ENCODE measurements around the gene TBCK.

The TBCK gene

GRCh38 chr4:106315968-106316772, at the start of gene TBCK, which contains the start of gene AIMP1:
TBCK (minus strand) TSS chr4:106316209; CDS start chr4:106308960, 7,249 bp downstream.
AIMP1 (plus strand) TSS chr4:106316550; CDS start chr4:106325010, 8,460 bp downstream.
- Histone ChIP-seq H3K36me3 (replicated peaks) (no peaks in the 10 kb centered on the region), H3K27me3 (replicated peaks) (no peaks in the 10 kb centered on the region), H3K4me3 (ENCODE audit: low read depth, low read length) (peak within 1 kb of the TSS; percentile 79), H3K27ac (peak within 1 kb of the TSS; percentile 98)
- in situ Hi-C loops (cut with HindIII; ENCODE audit: low pct_ligation_motif_present, low sequenced_read_pairs): no loop called here
- DNase-seq: peak; percentile 91
- TF ChIP-seq, protein P1, sequence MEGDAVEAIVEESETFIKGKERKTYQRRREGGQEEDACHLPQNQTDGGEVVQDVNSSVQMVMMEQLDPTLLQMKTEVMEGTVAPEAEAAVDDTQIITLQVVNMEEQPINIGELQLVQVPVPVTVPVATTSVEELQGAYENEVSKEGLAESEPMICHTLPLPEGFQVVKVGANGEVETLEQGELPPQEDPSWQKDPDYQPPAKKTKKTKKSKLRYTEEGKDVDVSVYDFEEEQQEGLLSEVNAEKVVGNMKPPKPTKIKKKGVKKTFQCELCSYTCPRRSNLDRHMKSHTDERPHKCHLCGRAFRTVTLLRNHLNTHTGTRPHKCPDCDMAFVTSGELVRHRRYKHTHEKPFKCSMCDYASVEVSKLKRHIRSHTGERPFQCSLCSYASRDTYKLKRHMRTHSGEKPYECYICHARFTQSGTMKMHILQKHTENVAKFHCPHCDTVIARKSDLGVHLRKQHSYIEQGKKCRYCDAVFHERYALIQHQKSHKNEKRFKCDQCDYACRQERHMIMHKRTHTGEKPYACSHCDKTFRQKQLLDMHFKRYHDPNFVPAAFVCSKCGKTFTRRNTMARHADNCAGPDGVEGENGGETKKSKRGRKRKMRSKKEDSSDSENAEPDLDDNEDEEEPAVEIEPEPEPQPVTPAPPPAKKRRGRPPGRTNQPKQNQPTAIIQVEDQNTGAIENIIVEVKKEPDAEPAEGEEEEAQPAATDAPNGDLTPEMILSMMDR (IDR thresholded peaks at IDR 0.05; ENCODE audit: low read depth, low read length, missing control alignments): no peak

- Histone ChIP-seq H3K4me3 (ENCODE audit: low read depth, low read length) (no peak overlapping the region), H3K36me3 (replicated peaks) (no peaks in the 10 kb centered on the region), H3K27me3 (replicated peaks) (no peaks in the 10 kb centered on the region), H3K27ac (peak overlapping the region; percentile 34)
- peak; percentile 83 for DNase-seq
- TF ChIP-seq, protein P1 (IDR thresholded peaks at IDR 0.05; ENCODE audit: low read depth, low read length, missing control alignments): no peak
- in situ Hi-C loops (cut with HindIII; ENCODE audit: low pct_ligation_motif_present, low sequenced_read_pairs): no loop called here
Observed at GRCh38 chr4:106365613-106366012, 49.6 kb upstream of the TBCK start.

- no peak overlapping the region for H3K4me3 ChIP-seq (ENCODE audit: low read depth, low read length)
- in situ Hi-C loops (cut with HindIII; ENCODE audit: low pct_ligation_motif_present, low sequenced_read_pairs): no loop called here
- H3K36me3 ChIP-seq (replicated peaks): no peaks in the 10 kb centered on the region
- no peaks in the 10 kb centered on the region for H3K27me3 ChIP-seq (replicated peaks)
- TF ChIP-seq, protein P1 (IDR thresholded peaks at IDR 0.05; ENCODE audit: low read depth, low read length, missing control alignments): no peak
- DNase-seq: no peak
- no peak overlapping the region for H3K27ac ChIP-seq
Observed at GRCh38 chr4:106364282-106364681, 48.3 kb upstream of the TBCK start.

DNA sequence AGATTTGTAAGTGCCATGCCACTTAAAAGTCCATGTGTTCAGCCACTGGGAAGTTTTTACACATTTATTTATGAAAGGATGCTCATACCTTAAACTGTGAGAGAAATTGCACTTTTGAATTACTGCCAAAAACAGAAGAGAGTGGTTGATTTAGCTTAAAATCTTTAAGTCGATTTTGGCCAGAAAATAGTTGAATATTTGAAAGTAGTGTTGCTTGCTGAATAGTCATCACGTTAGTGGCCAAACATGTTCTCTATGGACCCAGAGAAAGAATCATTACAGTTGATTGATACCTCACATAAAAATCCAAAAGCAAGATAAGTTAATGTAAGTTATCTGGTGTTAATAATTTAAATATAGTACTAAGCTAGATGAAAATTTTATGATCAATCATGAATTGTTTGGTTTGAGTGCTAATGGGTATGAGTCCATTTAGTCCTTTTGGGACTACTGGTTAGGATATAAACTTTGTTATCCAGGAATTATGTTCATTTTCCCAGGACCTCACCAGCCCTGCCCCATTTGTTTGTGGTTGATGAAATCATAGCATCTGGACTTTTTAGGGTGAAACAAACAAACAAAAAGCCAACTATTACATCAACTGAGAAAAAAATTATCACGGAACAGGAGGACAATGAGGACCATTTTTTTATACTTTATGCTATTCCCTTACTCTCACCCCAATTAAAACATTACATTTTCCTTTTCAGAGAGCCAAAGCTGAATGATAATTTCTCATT, 46.2 kb upstream of the TBCK start:
- Histone ChIP-seq H3K4me3 (ENCODE audit: low read depth, low read length) (no peak overlapping the region), H3K27ac (no peak overlapping the region), H3K27me3 (replicated peaks) (no peaks in the 10 kb centered on the region), H3K36me3 (replicated peaks) (no peaks in the 10 kb centered on the region)
- TF ChIP-seq, protein P1 (IDR thresholded peaks at IDR 0.05; ENCODE audit: low read depth, low read length, missing control alignments): no peak
- DNase-seq: no peak
- in situ Hi-C loops (cut with HindIII; ENCODE audit: low pct_ligation_motif_present, low sequenced_read_pairs): no loop called here

GRCh38 chr4:106358899-106359298, 42.9 kb upstream of the TBCK start:
- H3K36me3 ChIP-seq (replicated peaks): no peaks in the 10 kb centered on the region
- H3K27me3 ChIP-seq (replicated peaks): no peaks in the 10 kb centered on the region
- no peak overlapping the region for H3K4me3 ChIP-seq (ENCODE audit: low read depth, low read length)
- no peak for DNase-seq
- in situ Hi-C loops (cut with HindIII; ENCODE audit: low pct_ligation_motif_present, low sequenced_read_pairs): no loop called here
- TF ChIP-seq, protein P1 (IDR thresholded peaks at IDR 0.05; ENCODE audit: low read depth, low read length, missing control alignments): no peak
- no peak overlapping the region for H3K27ac ChIP-seq
